Psoas muscle (tissue), 8 donors: ENCODE data around the gene LSM14A. TPM values are rescaled to one million over a fixed set of nuclear protein-coding genes. Genes with fewer than 3 reads are reported as not detected.

Experiments used
- ATAC-seq, 4 donors: fragments of 200-7000 bp; cut with Tn5 transposase; one replicate each; pipeline ENCODE4 v1.9.1; 2020; ENCODE audit warnings: moderate library complexity in 3 of 4, mild to moderate bottlenecking in 2 of 4
- DNase-seq, 2 donors: peaks; one replicate each; pipeline ENCODE4 v3.0.0-alpha.2; 2020
- H3K27ac ChIP-seq: fragments of 200-600 bp; one replicate; pipeline ENCODE4 v1.8.0; 2022
- H3K27me3 ChIP-seq, 3 donors: fragments of 200-600 bp in 1 of 3; one replicate each; pipeline versions ENCODE4 v1.6.1 to v1.8.0; 2013 to 2022; ENCODE audit warnings: low read length in 2 of 3, mild to moderate bottlenecking in 2 of 3, moderate library complexity in 1 of 3; ENCODE audit not compliant: insufficient read depth in 3 of 3
- H3K36me3 ChIP-seq, 2 donors: fragments of 200-600 bp in 1 of 2; one replicate each; pipeline versions ENCODE4 v1.6.1 to v1.8.0; 2013 to 2022; ENCODE audit warnings: low read depth in 1 of 2, mild to moderate bottlenecking in 1 of 2, moderate library complexity in 1 of 2; ENCODE audit not compliant: insufficient read depth in 1 of 2
- H3K4me1 ChIP-seq: fragments of 200-600 bp; one replicate; pipeline ENCODE4 v1.8.0; 2022
- H3K4me3 ChIP-seq: fragments of 200-600 bp; one replicate; pipeline ENCODE4 v1.8.0; 2022; ENCODE audit warnings: mild to moderate bottlenecking
- H3K9me3 ChIP-seq: fragments of 200-600 bp; one replicate; pipeline ENCODE4 v1.8.0; 2022
- CTCF ChIP-seq: fragments of 200-600 bp; IDR thresholded peaks from one replicate; pipeline ENCODE4 v1.8.0; 2022; ENCODE audit warnings: antibody characterized with exemption
- WGBS, 3 donors: extraction: QIAGEN DNeasy Blood & Tissue Kit; methylation state at CpG; one replicate each; pipeline versions ENCODE4 v1.1.6 to v1.1.7; 2013; 5-methylcytosine and 5-hydroxymethylcytosine counted together
- intact Hi-C, 2 donors: fragments of 100-400 bp; cut with DNase I; formaldehyde crosslinking; loops; one replicate each; pipeline versions ENCODE4 v1.11.0 to v1.14.2; 2022
- polyA plus RNA-seq, 3 donors: library from polyadenylated mRNA; stranded (reverse); fragments of 200-250 nt; gene quantifications; one replicate each; pipeline ENCODE4 v1.2.3, GENCODE V29; 2013
- total RNA-seq, 4 donors: library from RNA; stranded (reverse); fragmentation: NEBNext Ultra II Directional in 2 of 4; extraction: Animal tissue kit (Norgen Biotek cat#: 25700) in 2 of 4; gene quantifications; one replicate each; pipeline versions ENCODE4 v1.2.1 to v1.2.4, GENCODE V29; 2021 to 2023
- donor health status: healthy with polysubstance abuse.
- donor health status: DM: no; HTN: no; CAD: no; lungs with moderate emphysema.
- donor health status: Bipolar disorder and iron deficiency.
- donor health status: healthy.
- donor health status: DM: yes; HTN: yes; CAD: no.
- donor health status: DM: no; HTN: no; CAD: no.
- donor health status: DM: no; HTN: no; CAD: no.
- donor health status: DM: yes; HTN: yes; CAD: no.

Gene LSM14A
- total and polyA plus RNA-seq, 7 donors, result 65.0 to 155 (median 87.5) TPM

GRCh38 chr19:34257559-34257924, 85.2 kb downstream of the LSM14A start:
- no peak for ATAC-seq
- Histone ChIP-seq H3K4me1 (peaks cover 64% of the 10 kb centered on the region), H3K4me3 (no peak overlapping the region), H3K27ac (peak overlapping the region; percentile 100), H3K9me3 (no peaks in the 10 kb centered on the region), H3K27me3 (no peaks in the 10 kb centered on the region), H3K36me3 (no peaks in the 10 kb centered on the region)
- TF ChIP-seq CTCF, result no peak
- 59 to 67% (median 66%) methylated on average over 2 of the region's 2 CpGs for WGBS, 3 donors
- DNase-seq, result no peak
- intact Hi-C loops, result loop anchor here in 1 of 2 donors (5.0 kb wide), 1 partner anchor 75 kb away; no protein-coding TSS in a partner anchor

- intact Hi-C loops, result loop anchor here in 1 of 2 donors (5.0 kb wide), 1 partner anchor 73 kb away; no protein-coding TSS in a partner anchor
- WGBS, 3 donors, result 58 to 73% (median 68%) methylated on average over 3 of the region's 3 CpGs
- H3K4me1 ChIP-seq, result peaks cover 61% of the 10 kb centered on the region
- DNase-seq (no peak), ATAC-seq (peak; percentile 31 to 75 (median 64))
- H3K9me3 ChIP-seq, result no peaks in the 10 kb centered on the region
- H3K27me3 ChIP-seq, result no peaks in the 10 kb centered on the region
- no peaks in the 10 kb centered on the region for H3K36me3 ChIP-seq
- no peak overlapping the region for H3K4me3 ChIP-seq
- no peak for TF ChIP-seq CTCF
- peak overlapping the region; percentile 53 for H3K27ac ChIP-seq
These were observed 87.2 kb downstream of the LSM14A start for GRCh38 chr19:34259367-34260095.

- H3K9me3 ChIP-seq, result no peaks in the 10 kb centered on the region
- TF ChIP-seq CTCF, result no peak
- intact Hi-C loops, result no loop called here
- WGBS, 3 donors, result 38 to 44% (median 42%) methylated on average over 6 of the region's 6 CpGs
- no peaks in the 10 kb centered on the region for H3K27me3 ChIP-seq
- ATAC-seq (no peak), DNase-seq (no peak)
- H3K4me3 ChIP-seq, result no peak overlapping the region
- H3K36me3 ChIP-seq, result no peaks in the 10 kb centered on the region
- peaks cover 66% of the 10 kb centered on the region for H3K4me1 ChIP-seq
- no peak overlapping the region for H3K27ac ChIP-seq
These were observed 88.5 kb downstream of the LSM14A start for GRCh38 chr19:34260771-34261173.

GRCh38 chr19:34261334-34262109, 89.2 kb downstream of the LSM14A start:
- H3K9me3 ChIP-seq, result no peaks in the 10 kb centered on the region
- TF ChIP-seq CTCF, result no peak
- intact Hi-C loops, result no loop called here
- no peak overlapping the region for H3K4me3 ChIP-seq
- H3K36me3 ChIP-seq, result no peaks in the 10 kb centered on the region
- no peak for ATAC-seq
- no peaks in the 10 kb centered on the region for H3K27me3 ChIP-seq
- H3K27ac ChIP-seq, result no peak overlapping the region
- WGBS, 3 donors, result 76 to 85% (median 76%) methylated on average over 6 of the region's 6 CpGs
- DNase-seq, result no peak
- H3K4me1 ChIP-seq, result peaks cover 66% of the 10 kb centered on the region
